H9 (cell line): Measurements from ENCODE around the gene QPRT. TPM values are rescaled to one million over a fixed set of nuclear protein-coding genes. Genes with fewer than 3 reads are reported as not detected.
A peak's percentile ranks its signal among the peaks of the same experiment; 100 is the strongest.
"Not testable (repeated sequence)": the region's sequence is repeated elsewhere in the genome, so short reads cannot be mapped to it uniquely, and the experiment has no call there.

Source experiments
- DNase-seq: peaks from one replicate; pipeline ENCODE4 v3.0.0-alpha.2; 2017
- H2AFZ ChIP-seq: one replicate; pipeline ENCODE4 v1.6.1; 2013; ENCODE audit warnings: mild to moderate bottlenecking, low read length, control low read depth, moderate library complexity
- H2AK5ac ChIP-seq: 2 replicates; pipeline ENCODE4 v1.6.1; 2013; ENCODE audit warnings: low read length, control low read depth, mixed read lengths; ENCODE audit not compliant: insufficient read length
- H2BK120ac ChIP-seq: one replicate; pipeline ENCODE4 v1.6.1; 2013; ENCODE audit warnings: low read depth, mild to moderate bottlenecking, low read length, control low read depth, inconsistent platforms; ENCODE audit not compliant: poor library complexity, severe bottlenecking
- H2BK12ac ChIP-seq: 2 replicates; pipeline ENCODE4 v1.6.1; 2013; ENCODE audit warnings: low read length, control low read depth, mixed read lengths, low read depth; ENCODE audit not compliant: insufficient read length
- H2BK15ac ChIP-seq: 2 replicates; pipeline ENCODE4 v1.6.1; 2013; ENCODE audit warnings: low read depth, low read length, control low read depth
- H2BK20ac ChIP-seq: one replicate; pipeline ENCODE4 v1.6.1; 2013; ENCODE audit warnings: low read depth, mild to moderate bottlenecking, low read length, control low read depth, inconsistent platforms; ENCODE audit not compliant: poor library complexity, severe bottlenecking
- H2BK5ac ChIP-seq: 2 replicates; pipeline ENCODE4 v1.6.1; 2013; ENCODE audit warnings: low read length, control low read depth, mixed read lengths; ENCODE audit not compliant: insufficient read length
- H3K14ac ChIP-seq: 2 replicates; pipeline ENCODE4 v1.6.1; 2013; ENCODE audit warnings: low read length, control low read depth; ENCODE audit not compliant: insufficient read depth
- H3K18ac ChIP-seq: 2 replicates; pipeline ENCODE4 v1.6.1; 2013; ENCODE audit warnings: low read depth, mild to moderate bottlenecking, mixed read lengths, low read length, control low read depth; ENCODE audit not compliant: insufficient read length
- H3K23ac ChIP-seq: 2 replicates; pipeline ENCODE4 v1.6.1; 2013; ENCODE audit warnings: low read length, control low read depth, mixed read lengths, low read depth; ENCODE audit not compliant: insufficient read length
- H3K23me2 ChIP-seq: 2 replicates; pipeline ENCODE4 v1.6.1; 2013; ENCODE audit warnings: low read depth, mild to moderate bottlenecking, mixed read lengths, low read length, control low read depth; ENCODE audit not compliant: insufficient read length, poor library complexity, severe bottlenecking
- H3K27ac ChIP-seq: 2 replicates; pipeline ENCODE4 v1.5.1; 2013; ENCODE audit warnings: low read length, control low read depth, mixed read lengths, low read depth; ENCODE audit not compliant: insufficient read length
- H3K27me3 ChIP-seq: 2 replicates; pipeline ENCODE4 v1.6.1; 2013; ENCODE audit warnings: low read length, control low read depth, inconsistent platforms; ENCODE audit not compliant: insufficient read depth
- H3K4ac ChIP-seq: 2 replicates; pipeline ENCODE4 v1.6.1; 2013; ENCODE audit warnings: low read depth, mild to moderate bottlenecking, control low read depth, inconsistent platforms, low read length, moderate library complexity
- H3K4me1 ChIP-seq: 2 replicates; pipeline ENCODE4 v1.6.1; 2013; ENCODE audit warnings: low read length, control low read depth, inconsistent platforms; ENCODE audit not compliant: insufficient read depth
- H3K4me2 ChIP-seq: 2 replicates; pipeline ENCODE4 v1.6.1; 2013; ENCODE audit warnings: low read length, control low read depth, mixed read lengths; ENCODE audit not compliant: insufficient read length, insufficient read depth
- H3K56ac ChIP-seq: 2 replicates; pipeline ENCODE4 v1.6.1; 2013; ENCODE audit warnings: low read depth, mild to moderate bottlenecking, mixed read lengths, low read length, control low read depth; ENCODE audit not compliant: insufficient read length
- H3K79me1 ChIP-seq: 2 replicates; pipeline ENCODE4 v1.6.1; 2013; ENCODE audit warnings: low read depth, mild to moderate bottlenecking, moderate library complexity, low read length, control low read depth, inconsistent platforms; ENCODE audit not compliant: insufficient read depth, poor library complexity, severe bottlenecking
- H3K79me2 ChIP-seq: 2 replicates; pipeline ENCODE4 v1.6.1; 2013; ENCODE audit warnings: low read length, control low read depth, inconsistent platforms; ENCODE audit not compliant: insufficient read depth
- H3K9ac ChIP-seq: 2 replicates; pipeline ENCODE4 v1.6.1; 2013; ENCODE audit warnings: low read length, control low read depth, mixed read lengths; ENCODE audit not compliant: insufficient read length; ENCODE audit errors: extremely low read depth
- H3K9me3 ChIP-seq: one replicate; pipeline ENCODE4 v1.6.1; 2013; ENCODE audit warnings: low read depth, low read length, inconsistent platforms; ENCODE audit not compliant: control insufficient read depth
- H3T11ph ChIP-seq: one replicate; pipeline ENCODE4 v1.6.1; 2013; ENCODE audit warnings: mild to moderate bottlenecking, low read length, control low read depth, inconsistent platforms
- H4K20me1 ChIP-seq: one replicate; pipeline ENCODE4 v1.6.1; 2013; ENCODE audit not compliant: control insufficient read depth, insufficient read length, insufficient read depth
- H4K5ac ChIP-seq: 2 replicates; pipeline ENCODE4 v1.6.1; 2013; ENCODE audit warnings: low read depth, mild to moderate bottlenecking, mixed read lengths, low read length, control low read depth; ENCODE audit not compliant: insufficient read length
- H4K8ac ChIP-seq: replicated peaks from 2 replicates; pipeline ENCODE4 v1.6.1; 2013; ENCODE audit warnings: low read length, control low read depth, mixed read lengths, low read depth; ENCODE audit not compliant: insufficient read length
- H4K91ac ChIP-seq: 2 replicates; pipeline ENCODE4 v1.6.1; 2013; ENCODE audit warnings: low read depth, mild to moderate bottlenecking, moderate library complexity, mixed read lengths, low read length, control low read depth; ENCODE audit not compliant: insufficient read length
- H3K27ac Mint-ChIP-seq, 3 experiments: 2 replicates in 2 of 3; 3 replicates in 1 of 3; pipeline ENCODE4 v1.8.0; 2020 to 2021; ENCODE audit warnings: mixed read lengths in 3 of 3, mild to moderate bottlenecking in 1 of 3, moderate library complexity in 1 of 3
- H3K27me3 Mint-ChIP-seq: 2 replicates; pipeline ENCODE4 v1.8.0; 2021; ENCODE audit warnings: low read depth, mild to moderate bottlenecking, moderate library complexity, mixed read lengths
- H3K36me3 Mint-ChIP-seq, 3 experiments: 2 replicates in 2 of 3; 3 replicates in 1 of 3; pipeline ENCODE4 v1.8.0; 2020 to 2021; ENCODE audit warnings: low read depth in 3 of 3, mixed read lengths in 3 of 3; ENCODE audit not compliant: insufficient read depth in 1 of 3
- H3K4me1 Mint-ChIP-seq, 2 experiments: 2 replicates each; pipeline ENCODE4 v1.8.0; 2020; ENCODE audit warnings: mixed read lengths in 2 of 2
- H3K4me3 Mint-ChIP-seq, 2 experiments: 2 replicates in 1 of 2; 3 replicates in 1 of 2; pipeline ENCODE4 v1.8.0; 2020 to 2021; ENCODE audit warnings: mild to moderate bottlenecking in 2 of 2, mixed read lengths in 2 of 2, moderate library complexity in 1 of 2
- H3K9me3 Mint-ChIP-seq, 2 experiments: 2 replicates in 1 of 2; 3 replicates in 1 of 2; pipeline ENCODE4 v1.8.0; 2020; ENCODE audit warnings: mild to moderate bottlenecking in 2 of 2, mixed read lengths in 2 of 2, moderate library complexity in 1 of 2
- CTCF ChIP-seq: fragments of 200-600 bp; sonication (generic); conservative IDR thresholded peaks from 3 replicates; pipeline ENCODE4 v1.8.0; 2021; ENCODE audit warnings: antibody characterized with exemption, mild to moderate bottlenecking
- WGBS: extraction: QIAGEN DNeasy Blood & Tissue Kit; methylation state at CpG from one replicate; pipeline ENCODE4 v1.1.7; 2013; ENCODE audit warnings: missing lambda C conversion rate, low lambda C conversion rate, mixed read lengths; ENCODE audit not compliant: insufficient read length; ENCODE audit errors: extremely low coverage; 5-methylcytosine and 5-hydroxymethylcytosine counted together
- total RNA-seq: library from RNA; stranded (reverse); gene quantifications from 2 replicates; pipeline ENCODE4 v1.2.1, GENCODE V29; 2021

The QPRT gene
- total RNA-seq, 1 experiment from 2014 or later = 107 TPM

GRCh38 chr16:29665294-29666077 is 13.5 kb upstream of the QPRT start:
- Histone ChIP-seq H3K23me2 (peaks cover 8% of the 10 kb centered on the region), H2BK12ac (no peak overlapping the region), H4K5ac (no peak overlapping the region), H2BK20ac (no peak overlapping the region), H3K27me3 (no peaks in the 10 kb centered on the region; the same call in 1 of the 2 replicates), H3K56ac (no peak overlapping the region), H3K14ac (no peak overlapping the region), H3K9me3 (no peaks in the 10 kb centered on the region), H3K4ac (no peak overlapping the region), H3K79me2 (no peaks in the 10 kb centered on the region; the same call in 1 of the 2 replicates), H4K8ac (no peak overlapping the region), H2BK120ac (no peak overlapping the region), H2AFZ (no peak overlapping the region), H4K20me1 (no peaks in the 10 kb centered on the region), H2BK5ac (no peak overlapping the region), H3K9ac (no peak overlapping the region), H4K91ac (no peak overlapping the region), H3K18ac (no peak overlapping the region), H2AK5ac (no peak overlapping the region), H3K23ac (no peak overlapping the region), H3K4me1 (peaks cover 4% of the 10 kb centered on the region; the same call in 1 of the 2 replicates), H3K27ac (no peak overlapping the region), H3K79me1 (no peaks in the 10 kb centered on the region), H3K4me2 (no peak overlapping the region), H2BK15ac (no peak overlapping the region), H3T11ph (no peak overlapping the region)
- H3K9me3 Mint-ChIP-seq = no peaks in the 10 kb centered on the region; a peak in 1 of 5 replicates
- peak overlapping the region in 2 of 3 experiments; percentile 79 to 81; a peak in 3 of 7 replicates for H3K27ac Mint-ChIP-seq
- H3K27me3 Mint-ChIP-seq = peaks cover 9% of the 10 kb centered on the region; the same call in 1 of the 2 replicates
- no peak for TF ChIP-seq CTCF
- no peak for DNase-seq
- WGBS = no CpG with 5 or more reads among the region's 15 CpGs
- peaks cover 33 to 42% of the 10 kb centered on the region in 2 experiments for H3K4me1 Mint-ChIP-seq
- no peaks in the 10 kb centered on the region; a peak in 1 of 7 replicates for H3K36me3 Mint-ChIP-seq
- peak overlapping the region in 1 of 2 experiments; percentile 30; a peak in 1 of 5 replicates for H3K4me3 Mint-ChIP-seq

- H3K4me1 ChIP-seq, H3K9ac ChIP-seq, H2BK120ac ChIP-seq, H3T11ph ChIP-seq, DNase-seq, H2BK5ac ChIP-seq, H3K27ac ChIP-seq, H3K27me3 Mint-ChIP-seq, H3K79me2 ChIP-seq, H3K36me3 Mint-ChIP-seq, H3K4ac ChIP-seq, H4K5ac ChIP-seq, H3K14ac ChIP-seq, H3K79me1 ChIP-seq, H3K18ac ChIP-seq, H3K56ac ChIP-seq, H2BK15ac ChIP-seq, H3K9me3 Mint-ChIP-seq, H2AFZ ChIP-seq, H2BK20ac ChIP-seq, H4K8ac ChIP-seq, H2BK12ac ChIP-seq, H2AK5ac ChIP-seq, H3K23me2 ChIP-seq, H3K23ac ChIP-seq, H4K91ac ChIP-seq, H3K9me3 ChIP-seq, H4K20me1 ChIP-seq, H3K27me3 ChIP-seq: not testable (repeated sequence)
- WGBS = no CpG with 5 or more reads among the region's 6 CpGs
- peak overlapping the region in 1 of 3 experiments; percentile 82; a peak in 2 of 7 replicates for H3K27ac Mint-ChIP-seq
- peak overlapping the region; percentile 51 to 71; a peak in 4 of 5 replicates for H3K4me3 Mint-ChIP-seq
- peaks cover 33 to 42% of the 10 kb centered on the region in 2 experiments for H3K4me1 Mint-ChIP-seq
- peak overlapping the region; percentile 36 for H3K4me2 ChIP-seq
Measured at GRCh38 chr16:29667322-29667610, 11.7 kb upstream of the QPRT start.
